ENCODE data around the gene LARP4B.
"Not testable (repeated sequence)": the region's sequence is repeated elsewhere in the genome, so short reads cannot be mapped to it uniquely, and the experiment has no call there.

LARP4B gene

DNA sequence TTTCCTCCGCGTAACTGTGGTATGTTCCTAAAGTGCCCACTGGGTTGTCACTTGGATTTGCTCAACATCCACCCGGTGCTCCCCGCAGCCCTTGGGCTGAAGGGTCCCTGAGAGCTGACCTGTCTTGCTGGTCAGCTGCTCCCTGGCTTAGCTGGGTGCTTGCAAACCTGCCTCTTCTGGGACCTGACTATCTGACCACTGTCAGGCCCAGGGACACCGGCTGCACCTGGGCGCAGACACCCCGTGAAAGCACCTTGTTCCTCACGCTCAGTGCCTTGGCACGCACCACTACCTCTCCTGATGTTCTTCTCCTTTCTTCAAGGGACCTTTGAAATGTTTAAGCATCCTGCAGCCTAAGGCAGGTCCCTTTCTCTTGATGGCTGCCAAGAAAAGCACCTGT lies 26.6 kb upstream of the LARP4B start:
- no peak for DNase-seq (ENCODE audit: low spot score)

DNA sequence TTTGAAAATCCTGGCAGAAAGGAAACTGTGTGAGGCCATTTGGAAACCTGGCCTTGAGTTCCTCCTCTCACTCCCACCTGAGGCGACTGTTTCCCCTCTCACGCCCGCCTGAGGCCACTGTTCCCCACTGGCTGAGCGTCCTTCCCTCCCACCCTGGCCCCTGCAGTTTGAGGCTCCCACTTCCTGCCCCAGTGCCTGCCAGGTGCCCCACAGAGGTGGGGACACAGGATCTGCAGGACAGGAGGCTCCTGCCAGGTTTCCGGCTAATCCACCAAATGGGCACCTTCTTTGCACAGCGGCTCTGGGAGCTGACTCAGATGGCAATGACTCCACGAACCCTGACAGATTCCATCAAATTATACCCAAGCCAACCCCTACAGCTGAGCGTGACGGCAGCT lies 24.3 kb upstream of the LARP4B start:
- no peak for DNase-seq (ENCODE audit: low spot score)

DNA sequence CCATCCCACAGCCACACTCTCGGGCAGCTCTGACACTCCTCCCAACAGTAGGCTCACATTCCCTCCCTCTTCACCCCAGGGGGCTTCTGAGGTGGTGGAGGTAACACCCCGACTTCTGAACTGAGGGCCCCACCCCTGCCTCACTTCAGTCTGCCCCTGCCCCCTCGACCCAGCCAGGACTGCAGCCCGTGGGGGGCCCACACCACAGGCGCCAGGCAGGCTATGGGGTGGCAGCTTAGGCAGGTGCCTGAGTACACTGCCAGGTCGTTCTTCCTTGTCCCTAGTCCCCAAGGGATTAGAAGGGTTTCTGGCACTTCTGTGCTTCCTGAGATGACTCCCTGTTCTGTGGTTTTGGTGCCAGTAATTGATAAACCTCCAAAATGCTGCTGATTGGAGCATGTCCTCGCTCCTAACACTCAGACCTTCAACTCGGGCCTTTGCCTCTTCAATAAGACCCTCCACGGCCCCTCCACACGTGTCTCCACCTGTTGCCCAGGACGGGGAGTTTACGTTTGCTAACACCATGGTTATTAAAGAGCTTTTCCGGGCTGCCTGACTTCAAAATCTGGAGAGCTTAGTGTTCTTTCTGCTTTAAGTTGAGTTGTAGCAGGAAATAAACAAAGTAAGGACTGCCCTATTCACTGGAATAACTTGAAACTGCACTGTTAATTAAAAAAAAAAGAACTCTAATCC lies 23.8 kb upstream of the LARP4B start:
- no peak for DNase-seq (ENCODE audit: low spot score)

DNA sequence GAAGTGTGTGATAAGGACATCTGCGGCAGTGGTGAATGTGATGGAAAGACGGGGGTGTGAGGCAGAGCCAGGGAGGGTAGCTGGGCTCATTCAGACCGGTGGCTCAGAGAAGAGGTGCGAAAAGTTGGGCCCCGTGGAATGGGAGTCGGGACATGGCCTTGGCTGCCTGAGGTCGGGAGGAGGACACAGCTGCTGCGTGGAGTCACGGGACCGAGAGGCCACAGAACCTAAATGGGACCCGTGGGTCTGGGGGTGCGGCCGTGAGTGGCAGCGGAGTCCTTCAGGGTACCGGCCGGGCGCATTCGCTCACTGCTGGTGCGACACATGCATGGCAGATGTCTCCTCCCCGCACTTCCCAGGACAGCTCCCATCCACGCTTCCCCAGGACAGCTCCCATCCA lies 22.9 kb upstream of the LARP4B start:
- DNase-seq (ENCODE audit: low spot score): no peak

DNA sequence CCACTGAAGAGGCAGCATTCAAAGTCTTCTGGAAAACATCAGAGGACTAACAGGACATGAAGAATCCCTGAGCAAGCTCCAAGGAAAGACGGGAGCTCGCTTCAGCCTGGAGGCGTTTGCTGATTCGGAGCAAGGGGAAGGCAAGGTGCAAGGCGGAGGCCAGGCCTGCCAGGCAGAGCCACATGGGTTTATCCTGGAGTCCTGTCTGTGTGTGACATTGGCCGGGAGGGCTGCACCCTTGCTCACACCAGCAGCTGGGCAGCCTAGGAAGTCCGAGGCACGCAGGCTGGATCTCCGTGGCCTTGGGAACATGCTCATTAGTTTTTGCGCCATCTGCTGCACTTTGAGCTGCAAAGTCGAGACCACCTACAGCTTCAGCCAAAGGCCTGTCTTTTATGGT lies 22.3 kb upstream of the LARP4B start:
- no peak for DNase-seq (ENCODE audit: low spot score)

DNA sequence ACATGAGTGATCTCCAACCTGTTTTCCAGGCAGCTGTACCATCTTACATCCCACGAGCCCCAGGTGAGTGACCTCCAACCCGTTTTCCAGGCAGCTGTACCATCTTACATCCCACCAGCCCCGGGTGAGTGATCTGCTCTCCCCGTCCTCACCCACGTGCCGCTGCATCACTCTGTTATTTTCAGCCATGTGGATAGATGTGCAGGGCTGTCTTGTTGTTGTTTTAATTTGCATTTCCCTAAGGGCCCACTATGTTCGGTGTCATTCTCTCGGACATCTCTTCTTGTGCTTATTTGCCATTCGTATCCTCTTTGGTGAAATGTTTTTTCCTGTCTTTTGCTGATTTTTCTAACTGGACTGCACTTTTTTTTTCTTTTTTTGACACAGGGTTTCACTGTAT lies 17.9 kb upstream of the LARP4B start:
- no peak for DNase-seq (ENCODE audit: low spot score)

DNA sequence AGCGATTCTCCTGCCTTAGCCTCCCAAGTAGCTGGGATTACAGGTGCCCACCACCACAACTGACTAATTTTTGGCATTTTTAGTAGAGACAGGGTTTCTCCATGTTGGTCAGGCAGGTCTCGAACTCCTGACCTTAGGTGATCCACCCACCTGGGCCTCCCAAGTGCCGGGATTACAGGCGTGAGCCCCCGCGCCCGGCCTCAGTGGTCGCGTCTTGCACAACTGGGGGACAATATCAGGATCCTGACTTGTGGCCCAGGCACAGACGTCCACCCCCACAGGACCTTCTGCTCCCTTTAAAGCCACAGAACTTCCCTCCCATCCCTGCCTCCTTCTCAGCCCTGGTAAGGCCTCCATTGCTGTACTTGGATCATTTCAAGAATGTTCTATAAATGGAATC lies 16.8 kb upstream of the LARP4B start:
- DNase-seq (ENCODE audit: low spot score): no peak

DNA sequence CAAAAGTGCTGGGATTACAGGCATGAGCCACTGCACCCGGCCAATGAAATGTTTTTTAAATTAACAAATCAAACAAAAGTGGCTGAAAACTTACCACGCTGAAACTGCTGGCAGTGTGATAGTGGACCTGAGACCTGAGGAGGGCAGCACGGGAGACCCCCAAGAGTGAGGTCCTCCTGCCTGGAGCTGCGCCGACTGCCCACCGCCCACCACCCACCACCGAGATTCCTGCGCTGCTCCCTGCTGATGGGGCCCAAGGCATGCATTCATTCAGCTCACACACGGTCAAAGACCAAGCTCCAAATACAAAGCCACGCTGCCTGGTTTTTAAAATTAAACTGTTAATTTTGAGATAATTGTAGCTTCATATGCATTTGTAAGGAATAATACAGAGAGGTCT lies 16.4 kb upstream of the LARP4B start:
- DNase-seq (ENCODE audit: low spot score): no peak

DNA sequence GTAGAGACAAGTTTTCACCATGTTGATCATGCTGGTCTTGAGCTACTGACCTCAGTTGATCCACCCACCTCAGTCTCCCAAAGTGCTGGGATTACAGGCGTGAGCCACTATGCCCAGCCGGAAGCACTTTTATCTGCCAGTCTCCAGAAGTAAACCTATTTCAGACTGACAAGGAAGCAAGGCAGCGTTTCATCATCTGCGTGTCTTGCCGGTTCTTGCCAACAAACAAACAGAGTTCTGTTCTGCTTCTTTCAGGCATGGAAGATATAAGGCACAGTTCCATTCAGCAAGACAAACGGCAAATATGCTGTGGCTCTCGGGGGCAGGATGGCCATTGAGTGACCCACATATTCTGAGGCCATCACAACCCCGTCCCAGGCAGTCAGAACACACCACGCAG lies 15.5 kb upstream of the LARP4B start:
- no peak for DNase-seq (ENCODE audit: low spot score)

DNA sequence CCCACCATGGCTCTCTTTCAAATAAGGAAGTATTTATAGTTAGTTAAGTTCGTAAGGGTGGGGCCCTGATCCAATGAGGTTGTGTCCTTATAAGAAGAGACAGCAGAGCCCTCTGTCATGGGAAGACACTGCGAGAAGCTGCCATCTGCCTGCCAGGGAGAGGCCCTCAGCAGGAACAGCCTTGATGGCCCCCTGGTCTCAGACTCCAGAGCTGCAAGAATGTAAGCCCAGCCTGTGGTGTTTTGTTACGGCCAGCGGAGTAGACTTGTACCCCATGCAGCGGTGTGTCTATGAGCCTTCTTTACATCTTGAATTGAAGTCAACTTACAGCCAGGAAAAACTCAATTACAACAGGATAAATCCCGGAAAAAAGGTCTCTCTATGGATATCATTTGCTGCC lies 14.3 kb upstream of the LARP4B start:
- DNase-seq (ENCODE audit: low spot score): no peak

DNA sequence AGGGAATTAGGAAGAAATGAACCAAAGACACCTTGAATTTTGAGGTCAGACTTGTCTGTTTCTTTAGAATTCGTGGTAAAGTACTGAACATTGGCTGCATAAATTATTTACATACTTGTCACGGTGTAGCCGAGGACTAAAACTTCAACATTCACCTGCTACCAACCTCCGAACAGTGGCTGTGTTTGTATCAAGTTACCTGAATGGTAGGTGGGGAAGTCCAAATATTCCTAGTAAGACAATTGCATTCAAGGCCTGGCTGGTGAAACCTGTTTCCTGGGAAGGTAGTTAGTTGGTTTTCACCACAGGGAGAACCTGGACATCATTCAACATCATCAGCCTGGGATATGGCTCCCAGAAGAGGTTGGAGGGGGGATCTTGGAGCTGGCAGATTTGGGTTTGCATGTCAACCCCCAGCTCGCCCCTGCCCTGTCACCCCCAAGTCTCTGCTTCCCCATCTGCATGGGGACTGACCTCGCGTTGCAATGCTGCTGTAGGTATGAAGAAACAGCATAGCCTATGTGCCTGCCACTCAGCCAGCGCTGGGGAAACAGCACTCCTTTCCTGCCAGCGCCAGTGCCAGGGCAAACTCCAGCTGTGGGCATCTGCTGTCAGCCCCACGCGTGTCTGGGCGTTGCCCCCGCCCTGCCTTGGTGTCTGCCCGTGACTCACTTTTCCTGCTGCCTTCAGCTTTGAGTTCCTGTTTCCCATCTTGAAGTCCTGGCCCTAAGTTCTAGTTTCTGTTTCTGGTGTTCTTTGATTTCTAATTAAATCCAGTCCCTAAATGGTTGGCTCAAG lies 12.7 kb upstream of the LARP4B start:
- no peak for DNase-seq (ENCODE audit: low spot score)

DNA sequence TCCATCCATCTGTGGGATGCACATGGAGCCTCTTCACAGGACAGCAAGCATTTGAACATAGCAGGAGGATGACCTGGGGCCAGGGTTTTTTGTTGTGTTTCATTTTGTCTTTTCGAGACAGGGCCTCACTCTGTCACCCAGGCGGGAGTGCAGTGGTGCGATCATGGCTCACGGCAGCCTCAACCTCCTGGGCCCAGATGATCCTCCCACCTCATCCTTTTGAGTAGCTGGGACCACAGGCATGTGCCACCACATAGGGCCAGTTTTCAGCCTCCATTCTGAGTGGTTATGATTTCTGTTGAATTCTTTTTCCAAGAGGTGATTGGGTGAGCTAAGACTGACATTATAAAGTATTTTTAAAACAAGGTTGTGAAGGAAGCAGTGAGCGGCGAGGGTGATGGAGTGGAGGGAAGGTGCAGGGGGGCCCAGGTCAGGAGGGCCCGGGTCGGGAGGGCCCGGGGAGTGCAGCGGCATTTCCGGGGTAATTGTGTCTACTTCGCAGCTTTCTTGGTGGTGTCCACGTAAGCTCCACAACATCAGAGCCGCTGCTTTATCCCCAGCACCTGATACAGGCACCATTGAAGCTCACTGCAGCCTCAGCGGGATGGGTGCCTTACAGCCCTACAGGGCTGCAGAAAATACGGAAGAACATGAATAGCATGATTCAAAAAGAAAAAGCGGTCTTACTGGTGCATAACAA lies 12.0 kb upstream of the LARP4B start:
- DNase-seq (ENCODE audit: low spot score): no peak

DNA sequence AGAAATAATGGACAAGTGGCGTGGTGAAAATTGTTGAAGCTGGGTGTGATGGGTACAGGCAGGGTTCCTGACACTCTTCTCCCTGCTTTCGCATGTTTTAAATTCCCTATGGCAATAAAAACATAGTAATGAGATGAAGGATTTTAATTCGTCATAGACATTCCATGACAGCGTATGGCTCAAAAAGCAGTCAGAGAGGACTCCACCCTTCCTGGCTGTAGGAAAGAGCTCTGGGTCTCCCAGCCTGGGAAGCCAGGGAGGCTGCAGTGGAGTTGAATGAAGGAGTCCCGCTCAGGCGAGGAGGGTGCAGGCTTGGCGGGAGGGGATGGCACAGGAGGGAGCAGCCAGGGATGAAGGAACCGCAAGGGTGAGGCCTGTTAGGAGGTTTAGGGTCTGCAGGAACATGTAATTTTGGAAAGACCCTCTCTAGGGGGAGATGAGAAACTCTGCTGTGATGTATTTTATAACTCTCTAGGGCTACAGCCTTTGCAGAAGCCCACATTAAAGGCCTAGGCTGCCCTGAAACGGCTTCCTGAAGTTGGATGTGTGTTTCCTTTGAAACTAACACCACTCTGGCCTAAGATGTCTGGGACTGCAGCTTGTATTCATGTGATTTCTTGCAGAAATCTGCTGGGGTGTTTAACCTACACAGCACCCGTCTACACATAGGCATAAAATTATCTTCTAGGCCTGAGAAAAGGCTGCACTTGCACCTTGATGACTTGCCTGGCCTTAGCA lies 7.6 kb upstream of the LARP4B start:
- no peak for DNase-seq (ENCODE audit: low spot score)

DNA sequence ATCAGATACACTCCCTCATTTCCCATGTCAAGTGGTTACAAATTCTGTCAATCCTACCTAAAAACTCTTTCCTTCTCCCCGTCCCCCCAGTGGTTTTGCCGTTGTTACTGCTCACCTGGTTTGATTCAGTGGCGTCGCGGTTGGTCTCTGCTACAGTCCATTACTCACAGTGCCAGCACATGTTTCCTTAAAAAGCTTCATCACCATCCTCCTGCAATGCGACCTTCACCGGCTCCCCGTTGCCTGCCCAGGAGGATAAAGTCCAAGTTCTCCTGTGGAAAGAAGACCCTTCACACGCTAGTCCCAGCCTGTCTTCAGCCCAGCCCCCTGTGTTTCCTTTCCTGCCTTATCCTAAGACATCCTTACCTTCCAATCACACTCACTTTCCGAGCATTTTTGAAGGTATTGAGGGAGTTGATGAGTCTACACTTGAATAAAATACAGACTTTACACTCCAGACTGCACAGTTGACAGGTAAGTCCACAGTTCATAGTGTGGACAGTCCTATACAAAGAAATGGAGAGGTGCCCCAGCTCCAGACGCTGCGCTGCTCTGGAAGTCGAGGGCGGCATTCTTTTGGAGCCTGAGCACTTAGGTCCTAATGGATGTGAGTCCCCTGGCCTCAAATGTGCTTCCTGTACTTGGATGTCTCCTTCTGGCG lies 3.4 kb upstream of the LARP4B start:
- DNase-seq (ENCODE audit: low spot score): no peak

DNA sequence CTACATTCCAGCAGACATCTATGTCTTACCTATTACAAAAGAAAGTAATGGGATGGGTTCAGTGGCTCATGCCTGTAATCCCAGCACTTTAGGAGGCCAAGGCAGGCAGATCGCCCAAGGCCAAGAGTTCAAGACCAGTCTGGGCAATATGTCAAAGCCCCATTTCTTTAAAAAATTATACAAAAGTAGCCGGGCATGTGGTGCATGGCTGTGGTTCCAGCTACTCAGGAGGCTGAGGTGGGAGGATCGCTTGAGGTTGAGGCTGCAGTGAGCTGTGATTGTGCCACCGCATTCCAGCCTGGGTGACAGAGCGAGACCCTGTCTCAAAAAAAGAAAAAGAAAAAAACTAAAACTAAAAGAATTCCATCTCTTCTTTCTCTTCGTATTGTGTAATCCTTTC lies 2.7 kb upstream of the LARP4B start:
- DNase-seq (ENCODE audit: low spot score): not testable (repeated sequence)

DNA sequence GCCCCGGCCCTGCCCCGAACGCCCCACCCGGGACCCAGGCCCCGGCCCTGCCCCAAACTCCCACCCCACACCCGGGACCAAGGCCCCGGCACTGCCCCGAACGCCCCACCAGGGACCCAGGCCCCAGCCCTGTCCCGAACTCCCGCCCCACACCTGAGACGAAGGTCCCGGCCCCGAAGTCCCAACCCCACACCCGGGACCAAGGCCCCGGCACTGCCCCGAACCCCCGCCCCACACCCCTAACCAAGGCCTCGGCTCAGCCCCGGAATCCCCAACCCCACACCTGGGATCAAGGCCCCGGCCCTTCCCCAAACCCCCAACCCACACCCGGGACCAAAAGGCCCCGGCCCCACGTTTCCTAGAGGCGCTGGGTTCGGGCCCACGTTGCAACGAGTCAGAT lies 1.1 kb upstream of the LARP4B start:
- no peak for DNase-seq (ENCODE audit: low spot score)

DNA sequence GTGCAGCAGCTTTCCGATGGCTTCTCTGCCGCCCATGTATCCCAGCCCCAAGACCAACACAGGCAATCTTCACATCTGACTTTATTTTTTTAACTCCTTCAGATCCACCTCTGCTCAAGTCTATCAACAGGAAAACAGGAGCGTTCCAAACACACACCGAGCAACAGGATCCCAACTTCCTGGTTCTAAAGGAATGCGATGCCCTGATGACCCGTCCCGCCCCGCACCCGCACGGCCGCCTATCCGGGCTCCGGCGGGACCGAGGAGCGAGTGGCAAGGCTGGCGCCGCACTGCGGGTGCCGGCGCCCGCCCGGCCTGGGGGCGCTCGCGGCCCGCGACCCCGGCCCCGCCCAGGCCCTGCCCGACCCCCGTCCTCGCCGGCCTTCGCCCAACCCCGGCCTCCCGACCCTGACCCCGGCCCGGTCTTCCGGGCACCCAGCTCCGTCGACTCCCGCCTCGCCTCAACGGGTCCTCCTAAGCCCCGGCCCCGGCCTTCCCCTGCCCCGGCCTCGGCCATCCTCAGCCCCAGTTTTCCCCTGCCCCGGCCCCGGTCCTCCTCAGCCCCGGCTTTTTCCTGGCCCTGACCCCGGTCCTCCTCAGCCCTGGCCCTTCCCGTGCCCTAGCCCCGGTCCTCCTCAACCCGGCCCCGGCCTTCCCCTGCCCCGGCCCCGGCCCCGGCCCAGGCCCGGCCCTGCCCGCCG lies 730 bp downstream of the LARP4B start:
- DNase-seq (ENCODE audit: low spot score): no peak

DNA sequence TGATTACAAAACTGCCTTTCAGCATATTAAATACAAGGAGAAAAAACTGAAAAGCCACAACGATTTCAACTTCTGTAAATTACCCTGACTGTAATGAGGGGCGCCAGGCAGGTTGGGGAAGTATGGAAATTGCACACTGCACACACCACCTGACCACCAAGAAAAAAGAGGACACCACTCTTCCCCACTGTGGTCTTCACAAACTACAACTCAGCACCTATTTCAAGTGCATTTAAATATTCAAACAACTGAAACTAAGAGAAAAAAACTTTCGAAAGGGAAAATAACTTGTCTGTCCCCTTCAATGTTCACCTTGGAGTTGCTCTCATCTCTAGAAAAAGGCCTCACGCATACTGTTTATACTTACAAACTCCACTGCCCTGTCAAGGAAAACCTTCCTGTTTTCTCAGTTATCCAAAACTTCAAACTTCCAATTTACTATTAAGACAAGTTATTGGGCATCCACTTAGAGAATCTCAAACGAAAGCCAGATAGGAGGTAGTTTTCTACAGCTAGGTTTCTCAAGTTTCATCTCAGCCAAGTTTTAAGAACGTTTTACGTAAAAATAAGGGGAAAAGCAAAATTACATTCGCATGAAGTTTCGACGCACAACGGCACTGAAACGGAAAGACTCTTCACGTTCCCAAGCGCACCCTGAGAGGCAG lies 1.4 kb downstream of the LARP4B start:
- DNase-seq (ENCODE audit: low spot score): no peak

DNA sequence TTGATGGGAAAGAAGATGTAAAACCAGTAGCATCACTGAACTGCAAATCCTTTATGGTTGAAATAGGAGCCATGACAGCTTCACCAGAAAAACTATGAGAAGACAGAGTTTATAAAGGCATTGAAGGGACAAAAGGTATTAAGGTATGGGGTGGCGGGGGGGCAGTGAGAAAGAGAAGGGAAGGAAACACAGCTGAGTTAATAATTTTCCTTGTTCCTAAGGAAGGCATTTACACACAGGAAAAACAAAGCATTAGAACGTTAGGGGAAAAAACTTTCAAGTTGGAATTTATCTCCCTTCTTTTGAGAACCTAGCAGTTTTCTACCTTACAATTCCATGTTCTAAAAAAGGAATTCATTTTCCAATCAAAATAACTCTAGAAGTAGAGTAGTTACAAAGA lies 4.4 kb downstream of the LARP4B start:
- DNase-seq (ENCODE audit: low spot score): no peak

DNA sequence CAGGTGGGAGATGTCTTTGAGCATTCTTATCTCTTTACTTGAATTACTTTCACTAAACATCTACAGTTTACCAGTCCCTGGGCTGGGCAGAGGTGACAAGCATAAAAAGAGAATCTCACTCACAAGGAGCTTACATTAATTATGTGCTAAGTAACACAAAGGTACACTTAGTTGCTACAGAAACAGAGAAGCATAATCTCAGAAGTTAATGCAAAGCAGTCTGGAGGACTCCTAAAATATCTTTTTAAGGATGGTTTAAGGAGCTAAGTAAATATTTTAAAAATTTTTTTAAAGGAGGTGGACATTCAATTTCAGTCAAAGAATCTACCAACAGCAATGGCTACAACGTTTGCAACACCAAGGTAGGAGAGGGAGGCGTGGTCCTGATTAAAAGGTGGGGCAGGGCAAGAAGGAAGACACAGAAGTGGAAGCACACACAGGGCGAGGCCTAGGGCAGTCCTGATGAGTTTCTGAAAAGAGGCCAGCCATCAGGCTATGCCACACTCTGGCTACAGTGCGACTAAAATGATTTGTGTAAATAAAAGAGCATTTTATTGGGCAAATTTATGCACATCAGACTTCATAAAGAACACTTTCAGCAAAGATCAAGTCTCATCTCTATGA lies 5.3 kb downstream of the LARP4B start:
- DNase-seq (ENCODE audit: low spot score): no peak

DNA sequence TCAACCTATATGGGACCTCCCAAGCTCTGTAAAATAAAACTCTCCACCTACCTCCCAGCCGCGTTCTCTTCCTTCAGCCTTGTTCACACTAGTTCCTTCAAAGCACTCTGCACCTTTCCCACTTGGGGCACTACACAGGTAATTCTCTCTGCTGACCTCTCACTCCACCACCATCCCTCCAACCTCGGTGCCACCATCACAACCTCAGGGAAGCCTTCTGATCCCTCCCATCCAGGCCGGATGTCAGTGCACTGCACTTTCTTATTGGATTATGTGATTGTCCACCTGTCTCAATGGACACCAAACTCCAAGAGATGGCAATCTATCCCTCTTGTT lies 7.0 kb downstream of the LARP4B start:
- DNase-seq (ENCODE audit: low spot score): no peak
